ENCODE results near the gene CMKLR1.

CMKLR1 gene

DNA sequence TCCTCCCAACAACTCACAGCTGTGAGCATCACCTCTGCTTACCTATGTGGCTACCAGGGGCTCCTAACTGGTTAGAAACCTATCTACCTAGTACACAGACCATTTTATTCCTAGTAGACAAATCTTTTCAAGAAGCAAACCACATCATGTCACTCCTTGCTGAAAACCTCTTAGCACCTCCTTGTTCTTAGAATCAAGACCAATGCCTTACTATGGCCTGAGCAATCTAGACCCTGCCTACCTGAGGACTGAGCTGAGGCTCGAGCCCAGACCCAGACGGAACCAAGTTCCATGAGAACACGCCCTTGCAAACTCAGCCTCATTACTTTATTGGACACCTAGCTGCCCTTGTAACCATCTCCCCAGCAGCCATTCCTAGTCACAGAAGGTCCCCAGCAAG, 32.6 kb downstream of the CMKLR1 start:
- TF ChIP-seq, protein P1, sequence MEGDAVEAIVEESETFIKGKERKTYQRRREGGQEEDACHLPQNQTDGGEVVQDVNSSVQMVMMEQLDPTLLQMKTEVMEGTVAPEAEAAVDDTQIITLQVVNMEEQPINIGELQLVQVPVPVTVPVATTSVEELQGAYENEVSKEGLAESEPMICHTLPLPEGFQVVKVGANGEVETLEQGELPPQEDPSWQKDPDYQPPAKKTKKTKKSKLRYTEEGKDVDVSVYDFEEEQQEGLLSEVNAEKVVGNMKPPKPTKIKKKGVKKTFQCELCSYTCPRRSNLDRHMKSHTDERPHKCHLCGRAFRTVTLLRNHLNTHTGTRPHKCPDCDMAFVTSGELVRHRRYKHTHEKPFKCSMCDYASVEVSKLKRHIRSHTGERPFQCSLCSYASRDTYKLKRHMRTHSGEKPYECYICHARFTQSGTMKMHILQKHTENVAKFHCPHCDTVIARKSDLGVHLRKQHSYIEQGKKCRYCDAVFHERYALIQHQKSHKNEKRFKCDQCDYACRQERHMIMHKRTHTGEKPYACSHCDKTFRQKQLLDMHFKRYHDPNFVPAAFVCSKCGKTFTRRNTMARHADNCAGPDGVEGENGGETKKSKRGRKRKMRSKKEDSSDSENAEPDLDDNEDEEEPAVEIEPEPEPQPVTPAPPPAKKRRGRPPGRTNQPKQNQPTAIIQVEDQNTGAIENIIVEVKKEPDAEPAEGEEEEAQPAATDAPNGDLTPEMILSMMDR (IDR thresholded peaks at IDR 0.05; ENCODE audit: insufficient read depth, low read depth, low read length, missing control alignments): no peak
- no peak overlapping the region for H3K4me3 ChIP-seq (ENCODE audit: low read length)

DNA sequence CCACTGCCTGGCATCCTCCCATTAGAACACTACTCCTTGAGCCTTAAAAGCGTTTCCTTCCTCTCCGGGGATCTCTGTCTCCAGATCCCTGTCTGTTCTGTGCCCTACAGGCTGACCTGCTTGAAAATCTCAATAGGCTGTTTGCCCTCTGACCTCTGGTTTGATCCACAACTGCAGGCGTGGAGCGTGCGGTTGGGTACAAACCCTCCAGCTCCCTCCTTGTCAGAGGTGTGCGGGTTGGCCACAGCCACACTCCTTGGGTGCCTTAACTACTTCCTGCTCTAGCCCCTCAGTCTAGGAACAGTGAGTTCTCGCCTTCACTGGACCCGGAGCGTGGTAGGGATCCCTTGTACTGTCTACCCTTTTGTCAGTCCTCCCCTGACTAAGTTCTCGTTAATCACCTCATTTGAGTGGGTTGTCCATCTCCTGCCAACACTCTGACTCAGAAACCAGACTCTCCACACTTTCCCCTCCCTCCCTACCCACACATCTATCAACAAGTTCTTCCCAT, 33.1 kb downstream of the CMKLR1 start:
- DNase-seq (ENCODE audit: low read depth): peak; percentile 53
- no peak overlapping the region for H3K4me3 ChIP-seq (ENCODE audit: low read length)
- TF ChIP-seq, protein P1 (IDR thresholded peaks at IDR 0.05; ENCODE audit: insufficient read depth, low read depth, low read length, missing control alignments): no peak

More for the DNA sequence above, 32.6 kb downstream of the CMKLR1 start:
- no peak for DNase-seq (ENCODE audit: low read depth)

DNA sequence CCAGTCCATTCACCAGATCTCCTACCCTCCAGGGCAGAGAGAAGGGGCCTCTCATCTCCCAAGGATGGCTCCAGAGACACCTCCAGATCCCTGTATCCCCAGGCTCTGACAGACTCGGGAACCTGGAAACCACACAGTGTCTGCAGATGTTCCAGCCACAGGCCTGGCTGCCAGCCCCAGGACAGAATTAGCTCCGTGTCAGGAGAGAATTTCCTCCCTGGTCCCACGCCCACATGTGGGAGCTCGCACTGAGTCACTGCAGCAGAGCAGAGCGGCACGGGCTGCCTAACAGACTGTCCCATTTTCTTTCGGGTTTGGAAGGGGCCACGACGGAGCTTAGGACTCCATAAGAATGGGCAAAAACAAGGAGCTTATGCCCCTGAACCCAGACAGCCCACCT, 33.6 kb downstream of the CMKLR1 start:
- DNase-seq (ENCODE audit: low read depth): peak; percentile 42
- no peak overlapping the region for H3K4me3 ChIP-seq (ENCODE audit: low read length)

DNA sequence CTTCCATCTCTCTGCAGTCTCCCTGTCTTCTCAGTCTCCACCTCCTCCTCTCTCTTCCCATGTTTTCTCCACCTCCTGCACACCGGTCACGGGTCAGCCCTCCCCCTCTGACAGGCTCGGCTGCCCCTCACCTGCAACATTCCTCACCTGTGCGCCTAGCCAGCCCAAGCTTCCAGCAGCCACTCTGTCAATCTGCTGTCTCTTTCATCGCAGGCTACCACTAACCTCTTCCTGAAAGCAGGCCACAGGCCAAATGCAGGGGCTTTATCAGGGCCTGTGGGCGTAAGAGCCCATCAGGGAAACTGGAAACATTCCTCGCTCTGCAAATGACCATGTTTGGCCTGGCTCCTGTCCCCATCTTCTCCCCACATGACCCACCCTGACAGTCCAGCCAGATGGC, 34.5 kb downstream of the CMKLR1 start:
- no peak for DNase-seq (ENCODE audit: low read depth)
- TF ChIP-seq, protein P1 (IDR thresholded peaks at IDR 0.05; ENCODE audit: insufficient read depth, low read depth, low read length, missing control alignments): no peak
- no peak overlapping the region for H3K4me3 ChIP-seq (ENCODE audit: low read length)

More for the DNA sequence above, 33.6 kb downstream of the CMKLR1 start:
- TF ChIP-seq, protein P1 (IDR thresholded peaks at IDR 0.05; ENCODE audit: insufficient read depth, low read depth, low read length, missing control alignments): no peak

DNA sequence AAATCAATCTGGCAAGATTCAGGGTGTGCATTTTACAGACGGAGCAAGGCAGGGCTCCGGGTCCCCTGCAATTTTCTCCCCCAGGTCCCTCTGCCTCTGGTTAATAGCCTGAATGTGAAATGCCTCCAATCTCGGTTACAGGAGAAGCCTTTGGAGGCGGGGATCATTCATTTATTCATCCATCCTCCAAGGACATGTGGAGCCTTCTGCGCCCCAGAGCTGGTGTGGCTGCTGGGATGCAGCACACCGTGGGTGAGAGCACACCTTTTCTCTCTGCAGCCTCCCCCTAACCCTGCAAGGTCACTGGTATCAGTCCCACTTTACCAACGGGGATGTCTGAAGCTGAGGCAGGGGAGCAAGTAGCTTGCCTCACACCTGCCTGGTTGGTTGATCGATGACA, 35.4 kb downstream of the CMKLR1 start:
- no peak for DNase-seq (ENCODE audit: low read depth)
- TF ChIP-seq, protein P1 (IDR thresholded peaks at IDR 0.05; ENCODE audit: insufficient read depth, low read depth, low read length, missing control alignments): no peak
- no peak overlapping the region for H3K4me3 ChIP-seq (ENCODE audit: low read length)

DNA sequence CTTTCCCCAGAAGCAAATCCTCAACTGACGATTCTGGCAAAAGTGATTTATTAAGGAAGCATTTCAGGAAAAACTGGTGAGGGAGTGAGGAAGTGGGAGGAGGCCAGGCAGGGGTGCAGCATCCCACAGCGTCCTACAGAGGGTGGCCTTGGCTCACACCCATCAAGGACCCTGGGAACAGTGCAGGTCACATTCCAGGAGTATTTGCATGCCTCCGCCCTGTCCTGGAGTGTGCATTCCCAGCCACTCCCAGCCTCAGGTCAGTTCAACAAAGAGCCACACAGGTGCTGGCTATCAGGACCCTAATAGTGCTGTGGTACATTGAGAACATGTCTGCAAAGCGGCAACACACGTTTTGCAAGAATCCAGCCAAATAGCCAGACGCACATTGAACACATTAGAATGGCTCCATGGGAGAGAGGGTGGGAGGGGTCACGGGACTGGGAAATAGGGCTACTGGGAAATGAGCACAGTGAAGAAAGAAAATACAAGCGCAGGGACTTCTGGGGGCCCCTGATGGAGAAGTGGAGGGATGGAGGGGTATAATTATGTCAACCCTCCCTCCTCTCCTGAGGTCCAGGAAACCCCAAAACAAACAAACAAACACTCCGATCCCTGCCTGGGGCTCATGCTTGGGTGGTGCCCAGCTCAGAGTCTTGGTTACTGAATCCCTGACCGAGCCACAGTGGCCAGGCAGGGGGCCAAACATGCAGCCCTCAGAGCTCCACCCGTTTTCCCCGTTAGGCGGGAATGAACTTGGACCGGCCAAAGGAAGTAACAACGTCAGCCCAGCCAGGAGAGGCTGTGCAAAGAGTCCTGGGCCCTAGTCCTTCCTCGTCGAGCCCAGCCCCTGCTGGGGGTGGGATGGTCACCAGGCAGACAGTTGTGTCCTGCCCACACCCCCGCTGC, 36.5 kb downstream of the CMKLR1 start:
- H3K4me3 ChIP-seq (ENCODE audit: low read length): no peak overlapping the region
- DNase-seq (ENCODE audit: low read depth): no peak
- TF ChIP-seq, protein P1 (IDR thresholded peaks at IDR 0.05; ENCODE audit: insufficient read depth, low read depth, low read length, missing control alignments): no peak
